OCI-LY1 (cell line): ENCODE data around the gene CDK9.
A peak's percentile ranks its signal among the peaks of the same experiment; 100 is the strongest.

Experiments
- H2AFZ ChIP-seq: fragments of 200-600 bp; sonication (generic), shearing (Covaris generic); 2 replicates; pipeline ENCODE4 v1.6.0; 2014; ENCODE audit warnings: antibody characterized with exemption, mild to moderate bottlenecking, low read length
- H3F3A ChIP-seq: fragments of 200-600 bp; sonication (generic), shearing (Covaris generic); 2 replicates; pipeline ENCODE4 v1.6.0; 2014; ENCODE audit warnings: mild to moderate bottlenecking, antibody characterized with exemption, low read length, moderate library complexity; ENCODE audit not compliant: insufficient read depth
- H3K27ac ChIP-seq: fragments of 200-600 bp; sonication (generic); 2 replicates; pipeline ENCODE4 v1.5.1; 2014; ENCODE audit warnings: low read length, mixed run types, mild to moderate bottlenecking, low read depth; ENCODE audit not compliant: poor library complexity, severe bottlenecking
- H3K27me3 ChIP-seq: fragments of 200-600 bp; sonication (generic); 2 replicates; pipeline ENCODE4 v1.6.0; 2014; ENCODE audit warnings: antibody characterized with exemption, mild to moderate bottlenecking, low read length, moderate library complexity; ENCODE audit not compliant: insufficient read depth
- H3K36me3 ChIP-seq: fragments of 200-600 bp; sonication (generic); 2 replicates; pipeline ENCODE4 v1.6.1; 2014; ENCODE audit warnings: mild to moderate bottlenecking, antibody characterized with exemption, low read length, moderate library complexity, mixed read lengths; ENCODE audit not compliant: insufficient read depth
- H3K4me1 ChIP-seq: fragments of 200-600 bp; sonication (generic); 2 replicates; pipeline ENCODE4 v1.5.1; 2014; ENCODE audit warnings: mild to moderate bottlenecking, low read length, moderate library complexity; ENCODE audit not compliant: insufficient read depth, severe bottlenecking
- H3K4me2 ChIP-seq: fragments of 200-600 bp; sonication (generic), shearing (Covaris generic); 2 replicates; pipeline ENCODE4 v1.6.1; 2014; ENCODE audit warnings: low read length
- H3K4me3 ChIP-seq: fragments of 200-600 bp; sonication (generic); 2 replicates; pipeline ENCODE4 v1.5.1; 2014; ENCODE audit warnings: low read length, low read depth, mild to moderate bottlenecking, mixed read lengths; ENCODE audit not compliant: poor library complexity, severe bottlenecking
- H3K79me2 ChIP-seq: fragments of 200-600 bp; shearing (Covaris generic); 2 replicates; pipeline ENCODE4 v1.6.1; 2016; ENCODE audit warnings: mixed run types, low read length, mixed read lengths; ENCODE audit not compliant: insufficient read depth
- H3K9ac ChIP-seq: fragments of 200-600 bp; sonication (generic), shearing (Covaris generic); 2 replicates; pipeline ENCODE4 v1.6.1; 2014; ENCODE audit warnings: mild to moderate bottlenecking, low read length, mixed read lengths
- H3K9me2 ChIP-seq: fragments of 200-600 bp; sonication (generic), shearing (Covaris generic); 2 replicates; pipeline ENCODE4 v1.6.1; 2014; ENCODE audit warnings: low read depth, mild to moderate bottlenecking, low read length, mixed read lengths
- H3K9me3 ChIP-seq: fragments of 200-600 bp; shearing (Covaris generic); 2 replicates; pipeline ENCODE4 v1.6.1; 2014; ENCODE audit warnings: low read length, mixed read lengths
- H4K20me1 ChIP-seq: fragments of 200-600 bp; sonication (generic), shearing (Covaris generic); 2 replicates; pipeline ENCODE4 v1.6.0; 2016; ENCODE audit warnings: mild to moderate bottlenecking, low read length; ENCODE audit not compliant: insufficient read depth
- CTCF ChIP-seq: fragments of 200-600 bp; sonication (generic), shearing (Covaris generic); IDR thresholded peaks from 2 replicates; pipeline ENCODE4 v1.5.1; 2017; ENCODE audit warnings: mild to moderate bottlenecking, antibody characterized with exemption, low read length, moderate library complexity, mixed read lengths
- EZH2 ChIP-seq: fragments of 200-600 bp; sonication (generic), shearing (Covaris generic); IDR thresholded peaks from 2 replicates; pipeline ENCODE4 v1.8.0; 2017; ENCODE audit warnings: borderline replicate concordance, mixed run types, mild to moderate bottlenecking, antibody characterized with exemption, low read length, moderate library complexity, mixed read lengths

Gene CDK9

DNA sequence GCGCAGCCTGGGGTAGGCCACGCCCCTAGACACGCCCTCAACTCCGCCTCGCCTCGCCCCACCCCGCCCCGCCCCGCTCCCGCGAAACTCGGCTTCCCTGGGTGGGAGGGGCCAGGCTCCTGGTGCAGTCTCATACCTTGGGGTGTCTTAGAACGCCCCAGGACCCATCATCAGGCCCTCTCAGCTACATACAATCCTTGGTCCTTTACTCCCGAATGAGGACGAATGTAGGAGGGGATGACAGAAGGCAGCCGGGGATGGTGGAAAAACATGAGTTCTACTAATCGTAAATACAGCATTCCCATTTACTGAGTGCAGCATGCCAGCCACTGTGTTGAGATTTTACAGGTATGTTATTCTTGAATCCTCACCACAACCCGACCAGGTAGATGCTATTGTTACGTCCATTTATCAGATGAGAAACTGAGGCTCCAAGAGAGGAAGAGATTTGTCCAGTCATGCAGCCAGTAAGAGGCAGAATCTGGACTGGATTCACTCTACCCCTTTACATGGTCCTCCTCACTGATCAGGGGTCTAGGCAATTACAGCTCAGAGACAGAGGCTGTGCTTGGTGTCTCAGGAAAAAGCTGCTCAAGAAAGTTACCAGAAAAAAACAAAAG lies 14.2 kb upstream of the CDK9 start:
- no peaks in the 10 kb centered on the region for H4K20me1 ChIP-seq
- H3K4me3 ChIP-seq = peak overlapping the region; percentile 64
- H3K9ac ChIP-seq = peak overlapping the region; percentile 17; the same call in 1 of the 2 replicates
- no peaks in the 10 kb centered on the region for H3K79me2 ChIP-seq
- H3K4me2 ChIP-seq = peak overlapping the region; percentile 67
- no peaks in the 10 kb centered on the region for H3K36me3 ChIP-seq
- no peaks in the 10 kb centered on the region for H3K9me3 ChIP-seq
- no peak overlapping the region for H2AFZ ChIP-seq
- TF ChIP-seq CTCF (no peak), EZH2 (no peak)
- H3K27ac ChIP-seq = peak overlapping the region; percentile 95
- no peaks in the 10 kb centered on the region for H3F3A ChIP-seq
- peaks cover 65% of the 10 kb centered on the region for H3K4me1 ChIP-seq
- no peaks in the 10 kb centered on the region for H3K9me2 ChIP-seq
- H3K27me3 ChIP-seq = no peaks in the 10 kb centered on the region

- Histone ChIP-seq H2AFZ (no peak overlapping the region), H3K36me3 (no peaks in the 10 kb centered on the region), H3K27me3 (no peaks in the 10 kb centered on the region), H4K20me1 (no peaks in the 10 kb centered on the region), H3K27ac (peak overlapping the region; percentile 95), H3K79me2 (no peaks in the 10 kb centered on the region; the same call in 1 of the 2 replicates), H3K9me3 (no peaks in the 10 kb centered on the region), H3K9ac (no peak overlapping the region), H3K4me3 (no peak overlapping the region), H3K4me1 (peaks cover 64% of the 10 kb centered on the region), H3F3A (no peaks in the 10 kb centered on the region), H3K9me2 (no peaks in the 10 kb centered on the region), H3K4me2 (no peak overlapping the region)
- TF ChIP-seq CTCF = no peak
- no peak for TF ChIP-seq EZH2
Measured at GRCh38 chr9:127772603-127773002, 13.2 kb upstream of the CDK9 start.

- Histone ChIP-seq H3K79me2 (no peaks in the 10 kb centered on the region; the same call in 1 of the 2 replicates), H3K9me2 (no peaks in the 10 kb centered on the region), H3K4me2 (no peak overlapping the region), H3K9me3 (no peaks in the 10 kb centered on the region), H3K4me1 (peaks cover 61% of the 10 kb centered on the region), H2AFZ (no peak overlapping the region), H4K20me1 (no peaks in the 10 kb centered on the region), H3K36me3 (no peaks in the 10 kb centered on the region), H3K27ac (peak overlapping the region; percentile 95), H3F3A (no peaks in the 10 kb centered on the region), H3K27me3 (no peaks in the 10 kb centered on the region), H3K4me3 (no peak overlapping the region), H3K9ac (no peak overlapping the region; the same call in 1 of the 2 replicates)
- no peak for TF ChIP-seq CTCF
- TF ChIP-seq EZH2 = no peak
Measured at GRCh38 chr9:127773272-127773671, 12.6 kb upstream of the CDK9 start.
